SIG-M5 (cell line): ENCODE measurements around the gene CCDC33.
"Not testable (repeated sequence)": the region's sequence is repeated elsewhere in the genome, so short reads cannot be mapped to it uniquely, and the experiment has no call there.

Source experiments
- DNase-seq: peaks from one replicate; lab custom pipeline; 2025; lab: John Stamatoyannopoulos, UW

CCDC33 gene

GRCh38 chr15:74336061-74337005 is 100.2 kb downstream of the CCDC33 start:
- no peak for DNase-seq

GRCh38 chr15:74337146-74337545 is 101.0 kb downstream of the CCDC33 start:
- no peak for DNase-seq

- no peak for DNase-seq
These were observed 101.6 kb downstream of the CCDC33 start for GRCh38 chr15:74337607-74338211.

- no peak for DNase-seq
These were observed 102.5 kb downstream of the CCDC33 start for GRCh38 chr15:74338676-74339075.

DNA sequence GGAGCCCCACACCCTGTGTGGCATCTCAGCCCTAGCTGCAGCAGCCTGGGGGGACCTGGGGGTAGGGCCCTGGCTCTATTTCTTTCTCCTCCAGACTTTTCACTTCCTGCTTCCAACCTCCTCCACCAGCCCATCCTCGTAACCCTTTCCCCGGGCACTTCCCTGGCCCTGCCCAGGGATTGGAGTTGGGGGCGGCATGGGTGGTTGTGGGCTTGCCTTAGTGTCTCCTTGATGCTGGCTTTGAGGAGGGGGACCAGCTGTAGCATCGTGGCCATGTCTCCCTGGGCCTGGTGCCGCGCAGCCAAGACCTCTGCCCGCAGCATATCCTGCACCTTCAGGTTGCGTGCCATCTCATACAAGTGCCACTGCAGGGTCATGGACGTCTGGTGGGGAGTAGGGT is 103.2 kb downstream of the CCDC33 start:
- no peak for DNase-seq

GRCh38 chr15:74340150-74340549 is 104.0 kb downstream of the CCDC33 start:
- no peak for DNase-seq

DNA sequence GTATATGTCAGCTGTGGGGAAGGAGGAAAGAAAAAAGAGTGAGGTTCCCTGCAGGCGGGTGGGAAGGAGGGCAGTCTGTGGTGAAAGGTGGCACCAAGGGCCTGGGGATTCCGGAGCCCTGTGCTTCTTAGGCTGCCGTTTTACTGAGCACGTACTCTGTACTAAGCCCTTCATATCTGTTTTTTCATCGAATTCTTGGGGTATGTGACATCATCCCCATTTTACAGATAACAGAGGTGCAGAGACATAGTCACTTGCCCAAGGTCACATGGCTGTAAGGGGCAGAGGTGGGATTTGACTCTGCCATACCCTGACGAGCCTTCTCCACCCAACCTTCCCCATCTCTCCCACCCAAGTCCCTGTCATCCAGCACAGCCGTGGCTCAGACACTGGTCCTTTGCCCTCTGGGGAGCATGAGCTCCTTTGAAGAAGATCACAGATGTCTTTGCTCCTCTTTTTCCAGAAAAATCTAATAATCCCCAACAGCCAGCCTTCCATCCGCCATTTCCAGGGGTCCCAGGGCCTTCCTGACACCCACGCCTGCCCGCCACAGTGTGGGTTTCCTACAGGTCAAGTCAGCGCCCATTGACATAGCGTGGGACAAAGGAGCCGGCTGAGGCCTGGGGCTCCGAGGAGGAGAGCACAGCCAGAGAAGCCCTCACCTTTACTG is 107.1 kb downstream of the CCDC33 start:
- no peak for DNase-seq

DNA sequence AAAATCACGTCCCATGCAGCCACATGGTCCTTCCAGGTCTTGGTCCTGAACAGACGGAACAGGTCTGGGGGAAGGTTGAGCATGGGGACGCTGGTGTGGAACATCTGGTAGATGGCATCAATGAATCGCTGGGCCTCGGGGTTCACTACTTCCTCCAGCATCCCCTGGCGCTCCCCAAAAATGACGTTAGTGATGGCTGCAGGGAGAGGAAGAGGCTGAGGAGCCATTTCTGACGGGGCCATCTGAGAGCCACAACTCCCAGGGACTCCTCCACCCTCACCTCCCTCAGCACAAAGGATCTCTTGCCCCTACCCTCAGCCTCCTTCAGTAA is 107.6 kb downstream of the CCDC33 start:
- DNase-seq, result no peak

GRCh38 chr15:74345051-74345450 is 108.9 kb downstream of the CCDC33 start:
- DNase-seq, result no peak

GRCh38 chr15:74347757-74348250 is 111.7 kb downstream of the CCDC33 start:
- no peak for DNase-seq

DNA sequence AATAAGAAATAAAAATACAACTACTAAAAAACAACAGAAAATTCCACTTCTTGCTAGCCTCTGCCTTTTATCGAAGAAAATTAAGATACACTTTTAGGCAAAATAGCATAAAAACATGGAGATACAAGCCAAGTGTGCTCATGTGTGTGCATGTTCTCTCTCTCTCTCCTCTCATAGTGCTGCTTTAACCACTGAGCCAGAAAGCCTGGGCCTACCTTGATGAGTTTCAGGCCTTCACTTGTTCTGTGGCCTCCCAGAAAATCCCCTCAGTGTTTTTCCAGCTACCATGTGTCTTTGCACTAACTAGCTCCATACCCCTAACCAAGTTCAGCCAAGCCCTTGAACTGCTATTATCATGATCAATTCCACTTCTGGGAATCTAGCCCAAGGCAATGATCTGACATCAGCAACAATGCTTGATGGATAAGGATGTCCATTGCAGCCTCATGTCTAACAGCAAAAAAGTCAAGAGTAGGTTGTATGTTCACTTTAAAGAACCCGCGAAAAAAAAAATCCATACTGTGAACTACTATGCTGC is 113.2 kb downstream of the CCDC33 start:
- DNase-seq, result no peak

- no peak for DNase-seq
These were observed 114.5 kb downstream of the CCDC33 start for GRCh38 chr15:74350295-74351275.

DNA sequence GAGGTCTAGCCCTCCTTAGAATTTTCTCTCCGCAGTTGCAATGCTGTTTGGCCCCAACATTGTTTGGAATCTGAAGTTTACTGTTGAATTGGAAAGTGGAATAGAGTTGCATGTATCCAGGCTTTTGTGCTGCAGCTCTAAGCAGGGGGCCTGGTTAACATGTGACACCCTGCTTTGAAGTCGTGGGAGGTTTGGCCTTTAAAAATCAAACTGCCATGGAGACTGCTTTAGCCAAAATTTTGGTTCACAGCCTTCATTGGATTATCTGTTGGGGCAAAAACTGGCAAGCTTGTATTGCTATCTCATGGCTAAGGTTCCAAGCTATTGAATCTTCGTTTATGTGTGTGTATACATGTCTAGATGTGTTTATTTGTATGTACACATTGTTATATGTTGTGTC is 115.5 kb downstream of the CCDC33 start:
- DNase-seq, result no peak

DNA sequence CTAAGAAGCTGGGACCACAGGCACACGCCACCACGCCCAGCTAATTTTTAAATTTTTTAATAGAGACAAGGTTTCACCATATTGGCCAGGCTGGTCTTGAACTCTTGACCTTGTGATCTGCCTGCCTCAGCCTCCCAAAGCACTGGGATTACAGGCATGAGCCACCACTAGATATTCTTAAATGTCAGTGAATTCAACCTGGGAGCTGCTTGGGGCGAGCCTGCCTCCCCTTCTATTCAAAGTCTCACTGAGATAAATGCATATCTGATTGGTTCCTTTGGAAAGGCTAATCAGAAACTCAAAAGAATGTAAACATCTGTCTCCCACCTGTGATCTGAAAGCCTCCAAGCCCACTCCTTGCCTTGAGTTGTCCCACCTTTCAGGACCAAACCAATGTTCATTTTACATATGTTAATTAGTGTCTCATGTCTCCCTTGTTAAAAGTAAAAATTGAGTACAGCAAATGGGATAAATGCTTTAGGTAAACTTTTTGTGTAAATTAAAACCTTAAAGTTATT is 116.3 kb downstream of the CCDC33 start:
- no peak for DNase-seq

DNA sequence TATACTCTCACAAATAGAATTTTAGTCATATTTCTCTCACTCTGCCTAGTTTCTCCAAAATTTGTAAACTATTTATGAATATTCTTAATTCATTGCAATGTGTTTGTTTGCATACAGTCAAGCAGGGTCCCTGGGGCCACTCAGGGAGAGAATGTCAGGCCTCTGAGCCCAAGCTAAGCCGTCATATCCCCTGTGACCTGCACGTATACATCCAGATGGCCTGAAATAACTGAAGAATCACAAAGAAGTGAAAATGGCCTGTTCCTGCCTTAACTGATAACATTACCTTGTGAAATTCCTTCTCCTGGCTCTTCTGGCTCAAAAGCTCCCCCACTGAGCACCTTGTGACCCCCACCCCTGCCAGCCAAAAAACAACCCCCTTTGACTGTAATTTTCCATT is 117.9 kb downstream of the CCDC33 start:
- not testable (repeated sequence) for DNase-seq

DNA sequence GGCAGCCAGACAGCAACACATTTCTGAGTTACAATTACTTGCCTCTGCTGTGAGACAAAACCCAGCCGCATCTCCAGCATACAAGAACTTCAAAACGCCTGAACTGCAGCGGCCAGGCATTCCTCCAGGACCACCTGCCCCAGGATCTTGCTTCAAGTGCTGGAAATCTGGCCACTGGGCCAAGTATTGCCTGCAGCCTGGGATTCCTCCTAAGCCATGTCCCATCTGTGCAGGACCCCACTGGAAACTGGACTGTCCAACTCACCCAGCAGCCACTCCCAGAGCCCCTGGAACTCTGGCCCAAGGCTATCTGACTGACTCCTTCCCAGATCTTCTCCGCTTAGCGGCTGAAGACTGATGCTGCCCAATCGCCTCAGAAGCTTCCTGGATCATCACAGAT is 119.9 kb downstream of the CCDC33 start:
- not testable (repeated sequence) for DNase-seq

- DNase-seq, result not testable (repeated sequence)
These were observed 121.4 kb downstream of the CCDC33 start for GRCh38 chr15:74357514-74357913.

- DNase-seq, result not testable (repeated sequence)
These were observed 123.2 kb downstream of the CCDC33 start for GRCh38 chr15:74359376-74359775.

DNA sequence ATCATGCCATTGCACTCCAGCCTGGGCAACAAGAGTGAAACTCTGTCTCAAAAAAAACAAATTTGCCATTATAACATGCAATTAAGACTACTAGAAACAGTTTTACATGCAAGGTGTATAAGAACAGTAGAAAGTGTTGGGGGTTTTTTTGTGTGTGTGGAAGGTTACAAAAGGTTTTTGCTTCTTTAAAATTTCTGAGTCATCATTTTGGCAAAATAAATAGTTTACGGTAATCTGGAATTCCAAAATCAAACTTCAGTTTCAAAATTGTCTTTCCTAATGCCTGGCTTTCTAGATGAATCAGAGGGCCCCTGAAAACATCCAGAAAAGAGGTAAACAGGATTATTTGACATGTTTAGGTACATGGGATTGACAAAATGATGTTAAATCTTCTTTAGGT is 124.7 kb downstream of the CCDC33 start:
- not testable (repeated sequence) for DNase-seq

DNA sequence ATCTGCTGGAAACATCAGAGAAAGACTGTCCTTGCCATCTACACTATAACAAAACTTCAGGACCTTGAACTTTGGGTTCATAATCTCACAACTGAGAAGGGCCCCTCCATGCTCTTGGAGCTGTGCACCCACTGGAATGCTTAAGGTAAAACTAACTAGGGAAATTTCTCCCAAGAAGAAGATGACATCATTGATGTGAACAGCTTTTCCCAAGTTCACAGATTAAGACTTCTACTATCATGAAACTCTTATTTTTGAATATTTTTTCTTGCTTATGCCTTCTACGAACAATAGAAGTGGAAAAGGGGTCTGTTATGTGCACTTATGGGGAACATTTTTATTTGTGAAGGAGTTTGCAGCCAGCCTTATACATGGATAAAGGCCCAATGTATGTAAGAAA is 126.4 kb downstream of the CCDC33 start:
- no peak for DNase-seq
